Loucy (cell line): ENCODE data around the gene GPR137.

Experiments
- EZH2phosphoT487 ChIP-seq: fragments of 200-600 bp; IDR thresholded peaks from 2 replicates; pipeline ENCODE4 v1.6.1; 2018; ENCODE audit warnings: antibody characterized with exemption, mild to moderate bottlenecking, moderate library complexity, borderline replicate concordance
- TF ChIP-seq, protein P1 (sequence below): fragments of 200-600 bp; sonication (generic); conservative IDR thresholded peaks from 2 replicates; pipeline ENCODE4 v1.5.1; 2014; ENCODE audit warnings: mild to moderate bottlenecking, antibody characterized with exemption, low read length

DNA sequence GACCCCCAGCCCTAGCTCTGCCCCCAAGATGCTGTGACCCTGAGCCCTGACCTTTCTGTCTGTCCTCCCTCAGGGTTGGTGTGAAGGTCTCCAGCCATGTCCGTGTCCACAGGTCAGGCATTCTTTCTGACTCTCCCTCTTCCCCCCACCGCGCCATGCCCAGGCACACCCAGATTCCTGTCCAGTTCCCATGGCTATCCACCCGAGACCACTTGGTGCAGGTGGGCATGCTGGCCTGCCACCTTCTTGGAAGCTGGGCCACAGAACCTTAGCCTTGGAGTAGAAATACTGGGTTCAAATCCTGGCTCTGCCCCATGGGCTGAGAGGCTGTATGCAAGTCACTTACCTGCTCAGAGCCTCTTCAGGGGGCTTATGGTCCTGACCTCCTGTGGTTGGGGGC is 36.6 kb upstream of the GPR137 start:
- TF ChIP-seq, protein P1, sequence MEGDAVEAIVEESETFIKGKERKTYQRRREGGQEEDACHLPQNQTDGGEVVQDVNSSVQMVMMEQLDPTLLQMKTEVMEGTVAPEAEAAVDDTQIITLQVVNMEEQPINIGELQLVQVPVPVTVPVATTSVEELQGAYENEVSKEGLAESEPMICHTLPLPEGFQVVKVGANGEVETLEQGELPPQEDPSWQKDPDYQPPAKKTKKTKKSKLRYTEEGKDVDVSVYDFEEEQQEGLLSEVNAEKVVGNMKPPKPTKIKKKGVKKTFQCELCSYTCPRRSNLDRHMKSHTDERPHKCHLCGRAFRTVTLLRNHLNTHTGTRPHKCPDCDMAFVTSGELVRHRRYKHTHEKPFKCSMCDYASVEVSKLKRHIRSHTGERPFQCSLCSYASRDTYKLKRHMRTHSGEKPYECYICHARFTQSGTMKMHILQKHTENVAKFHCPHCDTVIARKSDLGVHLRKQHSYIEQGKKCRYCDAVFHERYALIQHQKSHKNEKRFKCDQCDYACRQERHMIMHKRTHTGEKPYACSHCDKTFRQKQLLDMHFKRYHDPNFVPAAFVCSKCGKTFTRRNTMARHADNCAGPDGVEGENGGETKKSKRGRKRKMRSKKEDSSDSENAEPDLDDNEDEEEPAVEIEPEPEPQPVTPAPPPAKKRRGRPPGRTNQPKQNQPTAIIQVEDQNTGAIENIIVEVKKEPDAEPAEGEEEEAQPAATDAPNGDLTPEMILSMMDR = no peak
- TF ChIP-seq EZH2phosphoT487 = no peak
